Smooth muscle cell (in vitro differentiated cells): ENCODE measurements around the gene SMPD3. TPM values are rescaled to one million over a fixed set of nuclear protein-coding genes. Genes with fewer than 3 reads are reported as not detected.

ENCODE experiments used
- DNase-seq: peaks from one replicate; lab custom pipeline; 2025; ENCODE audit not compliant: unreplicated experiment; lab: John Stamatoyannopoulos, UW
- H2AFZ ChIP-seq: fragments of 200-600 bp; sonication (generic); 2 replicates; pipeline ENCODE4 v1.6.0; 2016; ENCODE audit warnings: antibody characterized with exemption, low read depth, mild to moderate bottlenecking
- H3F3A ChIP-seq: fragments of 200-600 bp; sonication (generic); 2 replicates; pipeline ENCODE4 v1.6.0; 2017; ENCODE audit warnings: antibody characterized with exemption, low read depth
- H3K27ac ChIP-seq: fragments of 200-600 bp; sonication (generic); 2 replicates; pipeline ENCODE4 v1.5.1; 2016; ENCODE audit warnings: low read depth, mild to moderate bottlenecking
- H3K27me3 ChIP-seq: fragments of 200-600 bp; sonication (generic); 2 replicates; pipeline ENCODE4 v1.6.1; 2016; ENCODE audit warnings: low read depth, mild to moderate bottlenecking
- H3K36me3 ChIP-seq: fragments of 200-600 bp; sonication (generic); 2 replicates; pipeline ENCODE4 v1.5.1; 2016; ENCODE audit warnings: low read depth
- H3K4me1 ChIP-seq: fragments of 200-600 bp; sonication (generic); 2 replicates; pipeline ENCODE4 v1.5.1; 2016; ENCODE audit warnings: low read depth
- H3K4me2 ChIP-seq: fragments of 200-600 bp; sonication (generic); 2 replicates; pipeline ENCODE4 v1.6.0; 2016; ENCODE audit warnings: mild to moderate bottlenecking
- H3K4me3 ChIP-seq: fragments of 200-600 bp; sonication (generic); 2 replicates; pipeline ENCODE4 v1.5.1; 2016; ENCODE audit warnings: mild to moderate bottlenecking
- H3K79me2 ChIP-seq: fragments of 200-600 bp; sonication (generic); 2 replicates; pipeline ENCODE4 v1.6.0; 2016; ENCODE audit warnings: low read depth, mild to moderate bottlenecking
- H3K9ac ChIP-seq: fragments of 200-600 bp; sonication (generic); 2 replicates; pipeline ENCODE4 v1.6.0; 2016; ENCODE audit warnings: low read depth
- H3K9me3 ChIP-seq: fragments of 200-600 bp; sonication (generic); replicated peaks from 2 replicates; pipeline ENCODE4 v1.5.1; 2016; ENCODE audit warnings: low read depth
- H4K20me1 ChIP-seq: fragments of 200-600 bp; sonication (generic); 2 replicates; pipeline ENCODE4 v1.6.0; 2016; ENCODE audit warnings: low read depth
- CTCF ChIP-seq: fragments of 200-600 bp; sonication (generic); IDR thresholded peaks from 2 replicates; pipeline ENCODE4 v1.5.1; 2017; ENCODE audit warnings: borderline replicate concordance, mild to moderate bottlenecking, antibody characterized with exemption; ENCODE audit not compliant: insufficient read depth, poor library complexity, severe bottlenecking
- WGBS: methylation state at CpG from one replicate; pipeline ENCODE4 v1.1.7; 2016; ENCODE audit warnings: low lambda C conversion rate; 5-methylcytosine and 5-hydroxymethylcytosine counted together
- polyA plus RNA-seq: library from polyadenylated mRNA; unstranded; fragments of >200 nt; fragmentation: Nextera tagmentation; extraction: Ambion mirVana; gene quantifications from 2 replicates; pipeline ENCODE4 v1.2.1, GENCODE V29; 2016
- total RNA-seq: library from RNA; depleted of rRNA; stranded (reverse); fragments of >200 nt; gene quantifications from 2 replicates; pipeline ENCODE4 v1.2.3, GENCODE V29; 2014

SMPD3 gene
- total and polyA plus RNA-seq, 2 experiments from 2014 or later = 0.63 to 0.73 TPM

- Histone ChIP-seq H3K79me2 (no peaks in the 10 kb centered on the region), H3F3A (no peaks in the 10 kb centered on the region), H4K20me1 (no peaks in the 10 kb centered on the region), H3K36me3 (no peaks in the 10 kb centered on the region), H3K4me2 (no peak overlapping the region), H2AFZ (no peak overlapping the region), H3K27ac (no peak overlapping the region), H3K4me3 (no peak overlapping the region), H3K4me1 (no peaks in the 10 kb centered on the region), H3K27me3 (no peaks in the 10 kb centered on the region), H3K9ac (no peak overlapping the region), H3K9me3 (no peaks in the 10 kb centered on the region)
- TF ChIP-seq CTCF = no peak
- 93% methylated on average over 5 of the region's 5 CpGs for WGBS
- DNase-seq = no peak
Observed at GRCh38 chr16:68421076-68421475, 27.2 kb downstream of the SMPD3 start.

- Histone ChIP-seq H3K4me1 (no peaks in the 10 kb centered on the region), H3K4me2 (no peak overlapping the region), H3K79me2 (no peaks in the 10 kb centered on the region), H3K27ac (no peak overlapping the region), H3K36me3 (no peaks in the 10 kb centered on the region), H4K20me1 (no peaks in the 10 kb centered on the region), H3K4me3 (no peak overlapping the region), H3K9me3 (no peaks in the 10 kb centered on the region), H2AFZ (no peak overlapping the region), H3F3A (no peaks in the 10 kb centered on the region), H3K27me3 (no peaks in the 10 kb centered on the region), H3K9ac (no peak overlapping the region)
- no peak for DNase-seq
- WGBS = 80% methylated on average over 4 of the region's 4 CpGs
- TF ChIP-seq CTCF = no peak
Observed at GRCh38 chr16:68420366-68420942, 27.9 kb downstream of the SMPD3 start.

GRCh38 chr16:68417711-68418301 lies 30.5 kb downstream of the SMPD3 start:
- WGBS = 86% methylated on average over 11 of the region's 11 CpGs
- H3K4me3 ChIP-seq = no peak overlapping the region
- TF ChIP-seq CTCF = no peak
- H3F3A ChIP-seq = no peaks in the 10 kb centered on the region
- H4K20me1 ChIP-seq = no peaks in the 10 kb centered on the region
- H3K4me1 ChIP-seq = no peaks in the 10 kb centered on the region
- no peaks in the 10 kb centered on the region for H3K27me3 ChIP-seq
- H3K4me2 ChIP-seq = no peak overlapping the region
- no peak overlapping the region for H2AFZ ChIP-seq
- no peaks in the 10 kb centered on the region for H3K36me3 ChIP-seq
- H3K27ac ChIP-seq = no peak overlapping the region
- no peak overlapping the region for H3K9ac ChIP-seq
- DNase-seq = no peak
- no peaks in the 10 kb centered on the region for H3K9me3 ChIP-seq
- H3K79me2 ChIP-seq = no peaks in the 10 kb centered on the region
